SU-DHL-6 (cell line): ENCODE measurements around the gene DELE1.

Experiments
- H2AFZ ChIP-seq: fragments of 200-600 bp; sonication (generic); 2 replicates; pipeline ENCODE4 v1.6.1; 2014; ENCODE audit warnings: low read depth, mild to moderate bottlenecking, moderate library complexity, mixed read lengths, antibody characterized with exemption, low read length; ENCODE audit not compliant: severe bottlenecking
- H3F3A ChIP-seq: fragments of 200-600 bp; shearing (Covaris generic); 2 replicates; pipeline ENCODE4 v1.6.0; 2016; ENCODE audit warnings: antibody characterized with exemption, mild to moderate bottlenecking; ENCODE audit not compliant: insufficient read depth
- H3K27ac ChIP-seq: fragments of 200-600 bp; sonication (generic); 2 replicates; pipeline ENCODE4 v1.5.1; 2016; ENCODE audit warnings: low read depth, mild to moderate bottlenecking, low read length, moderate library complexity, mixed read lengths
- H3K27me3 ChIP-seq: fragments of 200-600 bp; sonication (generic), shearing (Covaris generic); 2 replicates; pipeline ENCODE4 v1.6.0; 2014; ENCODE audit warnings: mild to moderate bottlenecking, low read length
- H3K36me3 ChIP-seq: fragments of 200-600 bp; sonication (generic); 2 replicates; pipeline ENCODE4 v1.6.1; 2014; ENCODE audit warnings: mild to moderate bottlenecking, low read length, mixed read lengths
- H3K4me2 ChIP-seq: fragments of 300-600, 200-600 bp; shearing (Covaris generic), sonication (generic); 2 replicates; pipeline ENCODE4 v1.6.0; 2014; ENCODE audit warnings: low read length, low read depth, mild to moderate bottlenecking; ENCODE audit not compliant: poor library complexity, severe bottlenecking
- H3K4me3 ChIP-seq: fragments of 200-600 bp; sonication (generic); 2 replicates; pipeline ENCODE4 v1.5.1; 2014; ENCODE audit warnings: antibody characterized with exemption, low read length, mild to moderate bottlenecking, mixed read lengths; ENCODE audit not compliant: insufficient read depth, poor library complexity, severe bottlenecking
- H3K79me2 ChIP-seq: fragments of 200-600 bp; sonication (generic); 2 replicates; pipeline ENCODE4 v1.6.1; 2014; ENCODE audit warnings: mild to moderate bottlenecking, low read length, moderate library complexity; ENCODE audit not compliant: insufficient read depth
- H3K9ac ChIP-seq: fragments of 200-600 bp; sonication (generic); 2 replicates; pipeline ENCODE4 v1.7.0; 2014; ENCODE audit warnings: mild to moderate bottlenecking, low read length
- H3K9me2 ChIP-seq: fragments of 200-600 bp; sonication (generic); replicated peaks from 2 replicates; pipeline ENCODE4 v1.6.1; 2014; ENCODE audit warnings: low read length; ENCODE audit not compliant: insufficient read depth
- H3K9me3 ChIP-seq: fragments of 200-600 bp; sonication (generic); 2 replicates; pipeline ENCODE4 v1.6.1; 2014; ENCODE audit warnings: low read length, mixed read lengths; ENCODE audit not compliant: insufficient read depth
- H4K20me1 ChIP-seq: fragments of 200-600 bp; sonication (generic); 2 replicates; pipeline ENCODE4 v1.6.1; 2014; ENCODE audit warnings: low read depth, mild to moderate bottlenecking, antibody characterized with exemption, low read length, moderate library complexity, mixed read lengths
- CTCF ChIP-seq: fragments of 200-600 bp; sonication (generic); IDR thresholded peaks from one replicate; pipeline ENCODE4 v1.5.1; 2017; ENCODE audit warnings: antibody characterized with exemption, mild to moderate bottlenecking, low read length, moderate library complexity; ENCODE audit not compliant: insufficient read depth, poor library complexity, severe bottlenecking
- EZH2phosphoT487 ChIP-seq: fragments of 200-600 bp; sonication (generic), shearing (Covaris generic); conservative IDR thresholded peaks from 2 replicates; pipeline ENCODE4 v1.6.1; 2018; ENCODE audit warnings: mild to moderate bottlenecking, antibody characterized with exemption, low read length, moderate library complexity, mixed read lengths

DELE1 gene

GRCh38 chr5:141941779-141942178 is 18.1 kb downstream of the DELE1 start:
- no peak overlapping the region for H3K4me2 ChIP-seq

GRCh38 chr5:141942185-141942857 is 18.6 kb downstream of the DELE1 start:
- no peaks in the 10 kb centered on the region for H3K79me2 ChIP-seq
- no peak for TF ChIP-seq CTCF
- no peak overlapping the region for H3K4me2 ChIP-seq
- no peaks in the 10 kb centered on the region for H3K27me3 ChIP-seq
- no peak overlapping the region for H2AFZ ChIP-seq
- H4K20me1 ChIP-seq, result no peaks in the 10 kb centered on the region
- no peak overlapping the region for H3K27ac ChIP-seq
- H3K36me3 ChIP-seq, result no peaks in the 10 kb centered on the region
- H3K9me2 ChIP-seq, result no peaks in the 10 kb centered on the region
- H3K4me3 ChIP-seq, result no peak overlapping the region
- H3F3A ChIP-seq, result no peaks in the 10 kb centered on the region; the same call in 1 of the 2 replicates
- no peak overlapping the region for H3K9ac ChIP-seq
- no peaks in the 10 kb centered on the region for H3K9me3 ChIP-seq

More at GRCh38 chr5:141941779-141942178, 18.1 kb downstream of the DELE1 start:
- no peaks in the 10 kb centered on the region for H3K79me2 ChIP-seq
- no peaks in the 10 kb centered on the region for H3K27me3 ChIP-seq
- no peak overlapping the region for H2AFZ ChIP-seq
- no peaks in the 10 kb centered on the region for H3K9me2 ChIP-seq
- no peaks in the 10 kb centered on the region for H3K36me3 ChIP-seq
- TF ChIP-seq EZH2phosphoT487 (no peak), CTCF (no peak)
- H3K4me3 ChIP-seq, result no peak overlapping the region
- no peak overlapping the region for H3K27ac ChIP-seq
- no peaks in the 10 kb centered on the region for H4K20me1 ChIP-seq
- H3K9ac ChIP-seq, result no peak overlapping the region
- no peaks in the 10 kb centered on the region; the same call in 1 of the 2 replicates for H3F3A ChIP-seq
- H3K9me3 ChIP-seq, result no peaks in the 10 kb centered on the region

- H3K27me3 ChIP-seq, result no peaks in the 10 kb centered on the region
- no peaks in the 10 kb centered on the region; the same call in 1 of the 2 replicates for H3F3A ChIP-seq
- no peak overlapping the region for H2AFZ ChIP-seq
- H3K9me2 ChIP-seq, result no peaks in the 10 kb centered on the region
- no peak overlapping the region for H3K9ac ChIP-seq
- H3K4me3 ChIP-seq, result no peak overlapping the region
- no peak for TF ChIP-seq CTCF
- H3K4me2 ChIP-seq, result no peak overlapping the region
- H3K9me3 ChIP-seq, result no peaks in the 10 kb centered on the region
- no peaks in the 10 kb centered on the region for H4K20me1 ChIP-seq
- H3K27ac ChIP-seq, result no peak overlapping the region
- no peaks in the 10 kb centered on the region for H3K79me2 ChIP-seq
- no peaks in the 10 kb centered on the region for H3K36me3 ChIP-seq
These were observed 20.4 kb downstream of the DELE1 start for GRCh38 chr5:141944076-141944475.
